Parathyroid adenoma (tissue), 2 donors: ENCODE data around the gene TAB2.

Experiments
- H2AFZ ChIP-seq: fragments of 300-600 bp; sonication (generic); one replicate; pipeline ENCODE4 v1.7.0; 2017; ENCODE audit warnings: antibody characterized with exemption, mild to moderate bottlenecking
- H3K27ac ChIP-seq: fragments of 300-600 bp; sonication (generic); one replicate; pipeline ENCODE4 v1.7.0; 2017
- H3K27me3 ChIP-seq: fragments of 300-600 bp; sonication (generic); one replicate; pipeline ENCODE4 v1.7.0; 2017; ENCODE audit warnings: low read length; ENCODE audit not compliant: control insufficient read depth, insufficient read depth
- H3K36me3 ChIP-seq: fragments of 300-600 bp; sonication (generic); one replicate; pipeline ENCODE4 v1.7.0; 2017; ENCODE audit warnings: low read length; ENCODE audit not compliant: control insufficient read depth, insufficient read depth
- H3K4me1 ChIP-seq: fragments of 300-600 bp; sonication (generic); one replicate; pipeline ENCODE4 v1.7.0; 2017; ENCODE audit warnings: control low read depth
- H3K4me2 ChIP-seq: fragments of 300-600 bp; sonication (generic); one replicate; pipeline ENCODE4 v1.7.0; 2017; ENCODE audit warnings: low read length
- H3K4me3 ChIP-seq: fragments of 300-600 bp; sonication (generic); one replicate; pipeline ENCODE4 v1.7.0; 2017; ENCODE audit warnings: low read depth, low read length
- H3K79me2 ChIP-seq: fragments of 300-600 bp; sonication (generic); one replicate; pipeline ENCODE4 v1.7.0; 2017; ENCODE audit warnings: control low read depth
- H3K9ac ChIP-seq: fragments of 300-600 bp; sonication (generic); one replicate; pipeline ENCODE4 v1.7.0; 2017; ENCODE audit warnings: mild to moderate bottlenecking
- H3K9me3 ChIP-seq: fragments of 300-600 bp; sonication (generic); one replicate; pipeline ENCODE4 v1.7.0; 2017; ENCODE audit warnings: low read length; ENCODE audit not compliant: control insufficient read depth
- TF ChIP-seq, protein P1 (sequence below): fragments of 300-600 bp; sonication (generic); IDR thresholded peaks from one replicate; pipeline ENCODE4 v1.7.0; 2017; ENCODE audit warnings: antibody characterized with exemption, mild to moderate bottlenecking
- donor health status: primary hyperparathyroidism.

TAB2 gene

GRCh38 chr6:149414821-149415220 lies 97.3 kb downstream of the TAB2 start:
- Histone ChIP-seq H3K36me3 (no peaks in the 10 kb centered on the region), H3K27me3 (no peaks in the 10 kb centered on the region), H3K79me2 (no peaks in the 10 kb centered on the region), H3K9me3 (no peaks in the 10 kb centered on the region), H3K9ac (no peak overlapping the region), H3K27ac (no peak overlapping the region), H3K4me2 (no peak overlapping the region), H2AFZ (no peak overlapping the region), H3K4me1 (no peaks in the 10 kb centered on the region), H3K4me3 (no peak overlapping the region)
- TF ChIP-seq, protein P1, sequence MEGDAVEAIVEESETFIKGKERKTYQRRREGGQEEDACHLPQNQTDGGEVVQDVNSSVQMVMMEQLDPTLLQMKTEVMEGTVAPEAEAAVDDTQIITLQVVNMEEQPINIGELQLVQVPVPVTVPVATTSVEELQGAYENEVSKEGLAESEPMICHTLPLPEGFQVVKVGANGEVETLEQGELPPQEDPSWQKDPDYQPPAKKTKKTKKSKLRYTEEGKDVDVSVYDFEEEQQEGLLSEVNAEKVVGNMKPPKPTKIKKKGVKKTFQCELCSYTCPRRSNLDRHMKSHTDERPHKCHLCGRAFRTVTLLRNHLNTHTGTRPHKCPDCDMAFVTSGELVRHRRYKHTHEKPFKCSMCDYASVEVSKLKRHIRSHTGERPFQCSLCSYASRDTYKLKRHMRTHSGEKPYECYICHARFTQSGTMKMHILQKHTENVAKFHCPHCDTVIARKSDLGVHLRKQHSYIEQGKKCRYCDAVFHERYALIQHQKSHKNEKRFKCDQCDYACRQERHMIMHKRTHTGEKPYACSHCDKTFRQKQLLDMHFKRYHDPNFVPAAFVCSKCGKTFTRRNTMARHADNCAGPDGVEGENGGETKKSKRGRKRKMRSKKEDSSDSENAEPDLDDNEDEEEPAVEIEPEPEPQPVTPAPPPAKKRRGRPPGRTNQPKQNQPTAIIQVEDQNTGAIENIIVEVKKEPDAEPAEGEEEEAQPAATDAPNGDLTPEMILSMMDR = no peak

DNA sequence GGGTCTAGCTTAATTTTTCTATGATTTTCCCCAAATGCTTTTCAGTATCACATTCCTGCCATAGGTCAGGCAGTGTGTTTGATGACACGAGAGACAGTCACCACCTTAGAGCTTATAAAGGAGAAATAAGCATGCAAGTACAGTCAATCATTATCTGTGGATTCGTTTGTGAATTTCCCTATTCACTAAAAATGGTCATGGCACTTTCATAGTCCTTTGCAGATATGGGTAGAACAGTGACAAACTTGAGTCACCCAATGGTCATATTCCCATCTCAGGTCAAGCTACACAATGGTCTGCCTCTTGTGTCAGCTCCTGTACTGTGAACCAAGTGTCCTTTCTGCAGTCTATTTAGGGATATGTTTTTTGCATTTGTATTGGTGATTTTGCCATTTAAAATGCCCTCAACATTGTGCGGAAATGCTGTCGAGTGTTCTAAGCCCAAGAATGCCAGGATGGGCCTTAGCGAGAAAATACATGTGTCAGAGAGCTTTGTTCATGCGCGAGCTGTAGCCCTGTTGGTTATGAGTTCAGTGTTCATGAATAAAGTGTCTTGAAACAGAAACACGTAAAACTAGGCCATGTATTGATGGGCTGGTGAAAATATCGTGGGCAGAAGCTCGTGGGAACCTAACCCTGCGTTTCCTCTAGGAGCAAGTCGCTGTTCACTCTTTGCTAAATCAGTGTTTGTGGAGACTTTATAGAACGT lies 102.3 kb downstream of the TAB2 start:
- Histone ChIP-seq H3K4me2 (no peak overlapping the region), H3K9ac (no peak overlapping the region), H3K4me3 (no peak overlapping the region), H3K27me3 (no peaks in the 10 kb centered on the region), H2AFZ (no peak overlapping the region), H3K27ac (no peak overlapping the region), H3K9me3 (no peaks in the 10 kb centered on the region), H3K79me2 (no peaks in the 10 kb centered on the region), H3K36me3 (no peaks in the 10 kb centered on the region), H3K4me1 (peaks cover 8% of the 10 kb centered on the region)
- TF ChIP-seq, protein P1 = no peak

- Histone ChIP-seq H3K27me3 (no peaks in the 10 kb centered on the region), H2AFZ (no peak overlapping the region)
These were observed 103.6 kb downstream of the TAB2 start for GRCh38 chr6:149421132-149421531.

GRCh38 chr6:149422581-149422980 lies 105.1 kb downstream of the TAB2 start:
- H3K36me3 ChIP-seq = no peaks in the 10 kb centered on the region
- no peaks in the 10 kb centered on the region for H3K9me3 ChIP-seq
- peaks cover 8% of the 10 kb centered on the region for H3K4me1 ChIP-seq
- no peak overlapping the region for H3K4me3 ChIP-seq
- H3K27ac ChIP-seq = no peak overlapping the region
- no peaks in the 10 kb centered on the region for H3K27me3 ChIP-seq
- no peaks in the 10 kb centered on the region for H3K79me2 ChIP-seq
- no peak overlapping the region for H3K4me2 ChIP-seq
- H2AFZ ChIP-seq = no peak overlapping the region
- H3K9ac ChIP-seq = no peak overlapping the region
- TF ChIP-seq, protein P1 = no peak

More at GRCh38 chr6:149421132-149421531, 103.6 kb downstream of the TAB2 start:
- Histone ChIP-seq H3K4me1 (peaks cover 8% of the 10 kb centered on the region), H3K27ac (no peak overlapping the region), H3K4me3 (no peak overlapping the region), H3K79me2 (no peaks in the 10 kb centered on the region), H3K9me3 (no peaks in the 10 kb centered on the region), H3K36me3 (no peaks in the 10 kb centered on the region), H3K4me2 (no peak overlapping the region), H3K9ac (no peak overlapping the region)
- TF ChIP-seq, protein P1 = no peak

DNA sequence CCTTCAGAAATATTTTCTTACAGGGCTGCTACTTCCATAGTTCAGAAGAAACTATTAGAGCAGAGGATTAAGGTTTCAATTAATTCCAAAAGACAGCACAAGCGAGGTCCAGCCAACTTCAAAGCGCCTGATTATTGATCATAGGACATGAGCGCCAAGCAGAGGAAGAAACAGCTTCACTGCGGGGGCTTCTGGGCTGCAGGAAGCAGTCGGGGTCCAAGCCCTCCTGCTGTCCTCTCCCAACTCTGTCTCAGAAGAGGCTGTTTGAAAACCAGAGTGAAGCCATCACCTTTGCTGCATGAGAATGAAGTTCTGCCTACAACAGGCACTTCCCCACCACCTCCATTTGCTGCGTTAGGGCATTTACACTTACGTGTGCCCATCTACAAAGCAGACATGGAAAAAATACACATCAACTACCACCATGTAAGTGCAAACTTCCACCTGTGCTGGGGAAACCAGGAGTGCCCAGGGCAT lies 106.5 kb downstream of the TAB2 start:
- Histone ChIP-seq H3K9me3 (no peaks in the 10 kb centered on the region), H2AFZ (peak overlapping the region; percentile 79), H3K9ac (no peak overlapping the region), H3K27ac (peak overlapping the region; percentile 42), H3K36me3 (no peaks in the 10 kb centered on the region), H3K27me3 (no peaks in the 10 kb centered on the region), H3K4me3 (peak overlapping the region; percentile 40), H3K4me2 (peak overlapping the region; percentile 55), H3K79me2 (no peaks in the 10 kb centered on the region), H3K4me1 (peaks cover 8% of the 10 kb centered on the region)
- TF ChIP-seq, protein P1 = no peak
